DMS153 treated with DMSO at 0.1 percent for 48 hours (cell line): ENCODE results near the gene TMEM198.
A peak's percentile ranks its signal among the peaks of the same experiment; 100 is the strongest.

Experiments used
- DNase-seq: peaks from one replicate; lab custom pipeline; 2025; ENCODE audit not compliant: unreplicated experiment; lab: John Stamatoyannopoulos, UW

TMEM198 gene

DNA sequence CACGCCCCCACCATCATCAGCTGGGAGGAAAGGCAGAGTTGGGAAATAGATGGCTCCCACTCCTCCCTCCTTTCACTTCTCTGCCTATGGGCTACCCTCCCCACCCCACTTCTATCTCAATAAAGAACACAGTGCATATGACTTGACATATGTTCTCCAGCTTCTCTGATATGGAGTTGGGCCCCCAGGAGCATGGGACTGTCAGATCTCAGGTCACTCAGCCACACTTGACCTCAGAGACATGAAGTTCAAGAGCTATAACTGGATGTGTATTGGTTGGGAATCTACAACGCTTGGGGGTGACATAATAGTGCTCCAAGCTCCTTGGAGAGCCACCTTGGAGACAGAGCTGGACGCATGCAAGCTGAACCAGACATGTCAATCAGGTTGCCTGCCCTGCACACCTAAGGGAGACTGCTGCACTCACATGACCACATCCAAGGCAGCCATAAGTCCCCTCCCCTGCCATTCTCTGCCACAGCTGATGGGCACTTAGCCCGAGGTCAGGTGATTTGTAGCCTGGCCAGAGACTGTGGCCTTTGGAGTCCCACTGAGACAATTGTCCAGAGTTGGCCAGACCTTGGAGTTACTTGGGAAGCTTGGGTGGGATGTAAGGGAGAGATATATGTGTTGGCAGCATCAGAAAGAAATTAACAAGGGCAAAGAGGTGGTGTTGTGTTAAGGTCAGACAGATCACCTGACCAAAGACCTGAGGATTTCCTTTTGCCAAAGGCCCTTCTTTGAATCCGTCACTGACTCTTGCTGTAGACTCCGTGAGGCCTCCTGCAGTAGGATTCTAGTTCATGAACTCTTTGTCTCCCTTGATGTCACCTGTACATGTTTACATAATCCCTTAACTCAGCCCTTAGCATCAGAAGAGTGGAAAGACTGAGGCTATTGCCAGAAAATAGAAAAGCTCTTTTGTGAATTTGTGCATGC lies 32.0 kb downstream of the TMEM198 start:
- DNase-seq, result no peak

DNA sequence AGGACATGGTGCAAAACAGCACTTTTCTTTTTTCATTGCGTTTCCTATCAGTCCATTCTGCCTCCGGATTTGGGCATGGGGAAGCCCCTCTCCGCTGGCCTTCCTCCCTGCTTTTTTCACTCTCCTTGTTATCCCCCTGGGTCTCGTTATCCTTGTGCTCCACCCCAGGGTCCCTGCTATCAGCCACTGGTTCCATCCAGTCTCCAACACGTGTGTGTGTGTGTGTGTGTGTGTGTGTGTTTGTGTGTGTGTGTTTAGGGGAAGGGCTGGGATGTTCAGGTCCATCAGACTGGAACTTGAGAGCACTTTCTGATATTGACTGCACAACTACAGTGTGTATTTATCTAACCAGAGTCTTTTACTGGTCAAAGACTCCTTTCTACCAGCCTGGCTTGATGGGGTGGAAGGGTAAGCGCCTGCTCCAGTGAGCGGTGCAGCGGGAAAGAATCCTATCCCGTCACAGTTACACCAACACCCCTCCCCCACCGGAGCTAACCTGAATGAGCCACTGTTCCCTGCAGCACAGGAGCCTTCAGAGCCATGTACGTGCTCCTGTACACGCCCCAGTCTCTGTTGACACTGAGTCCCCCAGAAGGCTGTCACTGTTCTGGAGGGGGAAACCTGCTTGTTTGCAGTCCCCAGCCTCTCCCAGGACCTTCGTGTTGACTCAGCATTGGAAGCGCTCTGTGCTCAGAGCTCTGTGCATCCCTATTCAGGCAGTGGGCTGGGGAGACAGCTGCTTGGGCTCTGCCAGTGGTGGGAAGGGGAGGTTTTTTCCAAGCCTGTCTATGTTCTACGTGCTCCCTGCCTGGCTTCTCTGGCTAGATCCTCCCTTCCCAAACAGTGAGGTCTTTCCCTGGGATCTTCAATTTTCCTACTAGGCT lies 32.9 kb downstream of the TMEM198 start:
- DNase-seq, result peak; percentile 61

DNA sequence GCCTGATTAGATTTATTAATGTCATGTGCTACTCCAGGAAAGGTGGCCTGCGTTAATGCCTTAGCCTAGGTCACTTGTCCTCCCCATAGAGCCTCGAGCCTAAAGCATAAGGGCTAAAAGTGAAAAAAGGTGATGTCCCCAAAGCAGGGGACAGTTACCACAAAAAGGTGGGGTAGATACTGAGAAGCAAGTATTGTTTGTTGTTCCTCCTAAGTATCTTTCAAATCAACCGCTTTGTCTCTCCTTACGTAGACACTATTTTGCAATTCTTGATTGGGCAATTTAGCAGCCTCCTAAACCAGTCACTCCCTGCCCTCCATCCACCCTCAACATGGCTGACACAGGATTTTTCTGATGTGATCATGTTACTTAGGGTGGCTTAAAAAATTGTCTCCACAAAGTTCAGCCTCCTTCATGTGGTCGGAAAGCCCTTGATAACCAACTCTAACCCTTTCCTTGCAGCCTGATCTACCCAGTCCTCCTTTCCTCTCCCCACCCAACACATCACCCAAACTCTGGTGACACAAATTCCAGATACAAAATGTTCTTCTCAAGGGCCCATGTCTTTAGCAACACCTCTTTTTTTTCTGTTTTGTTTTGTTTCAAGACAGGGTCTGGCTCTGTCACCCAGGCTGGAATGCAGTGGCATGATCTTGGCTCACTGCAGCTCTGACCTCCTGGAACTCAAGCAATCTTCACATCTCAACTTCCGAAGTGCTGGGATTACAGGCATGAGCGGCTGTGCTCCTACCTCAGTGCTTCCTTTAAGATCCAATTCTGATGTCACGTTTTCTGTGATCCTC lies 35.2 kb downstream of the TMEM198 start:
- no peak for DNase-seq

DNA sequence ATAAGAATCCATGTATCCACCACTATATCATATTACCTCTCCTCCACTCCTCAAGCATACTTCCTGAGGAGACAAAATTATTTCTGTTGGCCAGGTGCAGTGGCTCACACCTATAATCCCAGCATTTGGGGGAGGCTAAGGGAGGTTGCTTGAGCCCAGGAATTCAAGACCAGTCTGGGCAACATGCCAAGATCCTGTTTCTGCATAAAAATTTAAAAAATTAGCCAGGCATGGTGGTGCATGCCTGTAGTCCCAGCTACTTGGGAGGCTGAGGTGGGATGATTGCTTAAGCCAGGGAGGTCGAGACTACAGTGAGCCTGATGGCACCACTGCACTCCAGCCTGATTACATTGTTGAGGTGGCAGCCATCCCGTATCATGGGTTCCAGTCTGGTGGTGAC lies 37.5 kb downstream of the TMEM198 start:
- DNase-seq, result no peak

DNA sequence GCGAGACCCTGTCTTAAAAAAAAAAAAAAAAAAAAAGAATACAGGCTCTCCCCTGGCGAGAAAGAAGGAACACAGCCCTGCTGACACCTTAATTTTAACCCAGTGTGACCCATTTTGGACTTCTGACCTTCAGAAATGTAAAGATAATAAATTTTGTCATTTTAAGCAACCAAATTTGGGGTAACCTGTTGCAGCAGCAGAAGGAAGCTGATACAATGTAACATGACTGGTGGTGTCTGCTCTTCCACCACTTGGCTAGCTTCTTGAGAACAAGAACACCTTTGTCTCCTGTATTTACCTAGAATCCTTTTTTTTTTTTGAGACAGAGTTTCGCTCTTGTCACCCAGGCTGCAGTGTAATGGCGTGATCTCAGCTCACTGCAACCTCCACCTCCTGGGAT lies 47.3 kb downstream of the TMEM198 start:
- no peak for DNase-seq

- DNase-seq, result no peak
These were observed 48.9 kb downstream of the TMEM198 start for GRCh38 chr2:219592736-219593135.

DNA sequence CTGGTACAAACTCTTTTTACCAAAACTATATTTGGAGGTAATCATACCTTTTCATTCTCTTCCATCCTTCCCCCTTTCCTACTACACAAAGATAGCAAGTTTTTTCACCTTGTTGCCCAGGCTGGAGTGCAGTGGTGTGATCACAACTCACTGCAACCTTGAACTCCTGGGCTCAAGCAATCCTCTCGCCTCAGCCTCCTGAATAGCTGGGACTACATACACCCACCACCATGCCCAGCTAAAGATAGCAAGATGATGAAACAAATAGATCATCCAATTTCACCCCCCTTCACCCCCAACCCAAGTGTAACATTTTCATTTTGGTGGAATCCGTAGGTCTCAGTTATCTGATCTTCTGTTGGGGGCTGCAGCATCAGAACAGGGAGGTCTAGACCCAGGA lies 49.3 kb downstream of the TMEM198 start:
- no peak for DNase-seq

DNA sequence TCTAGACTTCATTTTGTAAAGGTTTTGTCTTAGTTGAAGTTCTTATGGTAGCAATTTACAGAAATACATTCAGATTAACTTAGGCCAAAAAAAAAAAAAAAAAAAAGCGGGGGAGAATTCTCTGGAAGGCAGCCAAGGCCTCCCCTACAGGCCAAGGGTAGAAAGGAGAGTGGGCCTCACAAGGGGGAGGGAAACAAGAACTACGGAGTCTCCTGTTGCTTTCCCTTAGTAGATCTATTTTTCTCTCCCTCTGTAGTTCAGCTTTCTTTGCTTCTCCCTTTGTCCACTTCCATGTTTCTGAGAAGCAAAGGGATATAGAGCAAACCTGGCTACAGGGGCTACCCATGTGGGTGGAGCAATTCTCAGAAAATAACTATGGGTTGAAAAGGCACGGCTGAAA lies 51.4 kb downstream of the TMEM198 start:
- DNase-seq, result no peak

DNA sequence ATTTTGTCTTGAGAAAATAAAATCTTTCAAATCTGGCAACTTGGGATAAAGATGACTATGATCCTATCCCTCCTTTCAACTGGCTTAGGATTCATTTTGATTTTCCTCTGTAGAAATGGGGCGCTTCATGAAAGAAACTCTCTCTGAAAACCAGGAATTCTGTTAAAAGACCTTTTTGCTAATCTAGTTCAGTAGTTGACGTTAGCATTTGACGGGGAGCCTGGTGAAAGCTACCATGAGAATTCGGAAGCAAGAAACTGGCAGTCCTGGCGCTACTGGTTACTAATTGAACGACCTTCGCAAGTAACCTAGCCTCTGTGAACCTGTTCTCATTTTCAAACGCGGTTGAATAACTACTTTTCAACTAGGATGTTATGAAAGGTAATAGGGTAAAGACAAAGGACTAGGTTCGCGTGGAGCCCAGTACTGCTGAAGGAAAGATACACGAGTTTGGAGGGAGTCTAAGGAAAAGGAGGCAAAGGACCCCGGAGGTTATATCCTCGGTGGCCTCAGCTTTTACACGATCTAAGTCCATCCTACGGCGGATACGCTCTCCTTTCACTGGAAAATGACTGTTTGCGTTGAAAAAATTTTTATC lies 53.2 kb downstream of the TMEM198 start:
- DNase-seq, result no peak

DNA sequence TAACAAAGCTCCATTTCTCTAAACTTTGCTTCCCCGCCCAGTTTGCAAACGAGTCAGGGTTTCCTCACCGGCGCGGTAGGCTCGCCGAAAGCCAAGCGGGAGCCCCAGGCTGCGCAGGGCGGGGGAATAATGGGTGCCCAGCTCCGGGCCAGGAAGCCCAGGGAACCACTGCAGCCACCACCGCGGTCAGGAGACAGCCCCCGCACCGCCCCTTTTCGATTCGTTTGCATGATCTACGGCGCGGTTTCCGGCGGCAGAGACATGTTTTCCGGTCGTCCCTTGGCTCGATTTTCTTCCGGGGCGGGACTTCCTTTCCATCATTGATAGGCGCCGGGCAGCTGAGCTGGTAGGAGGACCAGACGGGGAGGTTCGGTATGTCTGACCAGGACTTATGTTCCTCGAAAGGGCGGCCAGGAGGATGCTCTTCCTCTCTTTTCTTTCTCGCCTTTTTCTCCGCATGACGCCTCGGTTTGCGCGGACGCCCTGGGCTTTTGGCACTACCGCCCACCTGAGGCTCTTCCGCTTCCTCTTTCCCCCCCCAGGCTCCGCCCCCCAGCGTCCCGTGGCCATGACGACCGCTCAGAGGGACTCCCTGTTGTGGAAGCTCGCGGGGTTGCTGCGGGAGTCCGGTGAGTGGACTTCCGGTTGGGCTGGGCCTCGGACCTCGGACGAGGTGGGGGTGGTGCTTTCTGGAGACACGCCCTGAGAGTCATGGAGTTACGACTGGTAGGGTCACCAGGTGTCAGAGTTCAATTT lies 53.9 kb downstream of the TMEM198 start, which contains the start of gene STK11IP:
Gene STK11IP, plus strand, starts transcription at position 306 of the 756 bp plus-strand sequence. Its CDS starts 263 bp downstream, at position 569.
- DNase-seq, result peak; percentile 90

DNA sequence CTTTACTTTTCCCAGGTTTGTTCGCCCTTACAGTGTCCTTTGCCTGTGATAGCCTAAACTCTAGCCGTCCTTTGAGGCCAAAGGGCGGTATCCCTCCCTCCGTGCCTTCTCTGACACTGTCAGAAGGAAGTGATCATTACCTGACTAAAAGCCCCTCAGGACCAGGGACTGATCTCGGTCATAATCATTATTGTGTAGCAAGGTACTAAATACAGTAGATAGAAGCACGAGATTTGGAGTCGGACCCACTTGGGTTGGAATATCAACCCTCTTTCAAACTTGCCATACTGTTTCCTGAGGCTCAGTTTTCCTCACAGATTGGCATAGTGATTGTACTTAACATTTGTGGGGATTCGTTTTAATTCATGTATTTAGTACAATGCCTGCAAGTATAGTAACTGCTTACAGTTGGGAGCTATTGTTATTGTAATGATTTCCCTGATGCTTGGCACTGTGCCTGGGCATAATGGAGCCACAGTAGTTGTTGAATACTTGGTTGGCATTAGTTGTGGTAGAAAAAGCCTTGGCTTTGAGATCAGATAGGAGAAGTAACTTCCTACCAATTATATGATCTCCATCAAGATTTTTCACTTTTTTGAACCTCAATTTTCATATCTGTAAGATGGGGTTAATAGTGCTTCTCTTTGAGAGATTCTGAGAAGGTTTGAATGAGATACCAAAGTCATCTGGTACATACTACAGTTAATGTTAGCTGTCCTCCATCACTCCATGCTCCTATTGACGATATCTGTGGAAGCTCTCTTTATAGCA lies 54.7 kb downstream of the TMEM198 start:
- peak; percentile 2 for DNase-seq
